Stimulated activated CD8-positive, alpha-beta memory T cell treated with anti-CD3 and anti-CD28 coated beads, Interleukin-7, amount 100 ng/mL, for 1 hour (primary cell): Measurements from ENCODE around the gene MAP3K2.

ENCODE experiments used
- DNase-seq, 2 donors: peaks; one replicate each; pipeline ENCODE4 v3.0.0-alpha.2; 2020; ENCODE audit warnings: low read depth in 2 of 2

MAP3K2 gene

GRCh38 chr2:127351603-127352002 lies 36.2 kb downstream of the MAP3K2 start:
- no peak for DNase-seq

- DNase-seq = no peak
Observed at GRCh38 chr2:127348426-127349000, 39.3 kb downstream of the MAP3K2 start.

GRCh38 chr2:127347734-127348392 lies 39.9 kb downstream of the MAP3K2 start:
- no peak for DNase-seq

- no peak for DNase-seq
Observed at GRCh38 chr2:127347015-127347414, 40.8 kb downstream of the MAP3K2 start.

DNA sequence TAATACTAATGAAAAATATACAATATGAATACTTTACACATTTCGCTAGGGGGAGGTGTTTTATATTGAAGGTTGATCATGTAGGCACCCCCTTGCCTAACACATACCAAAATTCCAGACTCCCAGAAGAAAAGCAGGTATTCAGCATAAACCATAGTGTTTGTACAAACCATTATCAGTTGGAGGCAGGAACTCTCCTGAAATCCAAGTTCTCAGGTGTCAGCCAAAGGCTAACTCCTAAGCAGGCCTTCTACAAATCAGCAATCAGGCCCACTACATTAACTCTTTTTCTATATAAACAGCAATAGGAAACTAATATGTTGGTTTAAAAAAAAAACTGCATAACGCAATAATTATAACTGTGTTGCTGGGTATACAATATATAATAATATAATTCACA lies 44.5 kb downstream of the MAP3K2 start:
- no peak for DNase-seq

DNA sequence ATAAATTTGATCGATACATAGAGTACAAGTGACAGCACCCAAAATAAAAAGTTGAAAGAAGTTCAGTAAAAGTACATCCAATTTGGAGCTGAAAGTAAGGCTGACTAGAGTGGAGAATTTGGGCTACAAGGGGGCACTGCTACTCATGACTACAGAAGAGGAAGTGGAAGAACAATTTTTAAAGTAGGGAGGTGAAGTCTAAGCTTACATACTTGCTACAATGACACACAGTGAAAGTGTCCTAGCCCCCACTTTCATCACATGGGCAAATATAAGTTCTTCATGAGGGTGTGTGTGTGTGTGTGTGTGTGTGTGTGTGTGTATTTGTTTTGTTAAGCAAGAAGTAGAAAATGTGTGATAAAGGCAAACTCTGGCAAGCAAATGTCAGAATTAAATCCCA lies 45.7 kb downstream of the MAP3K2 start:
- no peak for DNase-seq

GRCh38 chr2:127332335-127332734 lies 55.4 kb downstream of the MAP3K2 start:
- no peak for DNase-seq

- DNase-seq = no peak
Observed at GRCh38 chr2:127330753-127331152, 57.0 kb downstream of the MAP3K2 start.

DNA sequence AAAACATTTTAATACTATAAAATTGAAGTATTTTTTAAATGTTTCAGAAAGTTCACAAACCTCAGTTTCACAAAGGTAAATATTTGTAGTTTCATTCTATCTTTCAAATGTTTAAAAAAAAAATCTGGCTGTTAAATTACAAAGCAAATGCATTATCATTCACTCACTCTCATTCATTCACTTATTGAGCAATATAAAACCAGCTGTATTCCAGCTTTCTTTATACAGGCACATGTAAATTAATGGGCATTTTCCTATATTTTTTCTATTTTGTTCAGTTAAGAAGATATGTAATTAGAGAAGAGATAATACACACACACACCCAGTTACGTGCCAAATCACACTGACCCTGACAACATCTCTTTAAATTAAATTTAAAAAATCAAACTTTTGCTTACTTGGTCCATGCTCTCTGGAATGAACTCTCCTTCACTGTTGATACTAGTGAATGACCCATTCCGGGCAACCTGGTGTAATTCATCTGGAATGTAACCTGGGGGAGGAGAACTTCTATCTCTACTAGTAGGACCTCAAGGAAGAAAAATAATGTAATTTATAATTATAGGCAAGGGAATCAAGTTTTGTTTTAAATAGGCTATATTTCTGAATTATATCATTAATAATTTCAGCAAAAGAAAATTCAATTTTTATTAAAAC lies 61.4 kb downstream of the MAP3K2 start:
- no peak for DNase-seq

DNA sequence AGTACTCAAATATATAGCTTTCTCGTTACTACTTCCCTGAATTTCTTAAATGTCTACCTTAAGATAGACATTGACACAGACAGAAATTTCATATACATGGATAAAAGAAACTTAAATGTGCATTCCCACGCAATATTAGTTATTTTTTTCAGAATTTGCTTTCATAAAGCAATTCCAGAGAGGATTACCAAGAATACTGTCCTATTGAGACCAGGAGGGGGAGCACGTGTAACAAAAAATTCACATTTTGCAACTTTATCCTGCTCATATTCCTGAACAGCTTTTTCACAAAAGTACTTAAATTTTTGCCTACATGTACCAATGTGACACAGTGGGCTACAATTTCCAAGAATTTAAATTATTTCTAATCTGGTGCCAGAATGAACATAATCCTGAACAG lies 63.1 kb downstream of the MAP3K2 start:
- no peak for DNase-seq

- DNase-seq = no peak
Observed at GRCh38 chr2:127321303-127321702, 66.5 kb downstream of the MAP3K2 start.

- no peak for DNase-seq
Observed at GRCh38 chr2:127320586-127321275, 67.0 kb downstream of the MAP3K2 start.

GRCh38 chr2:127320067-127320466 lies 67.7 kb downstream of the MAP3K2 start:
- no peak for DNase-seq

GRCh38 chr2:127314193-127314988 lies 73.4 kb downstream of the MAP3K2 start:
- no peak for DNase-seq

- DNase-seq = no peak
Observed at GRCh38 chr2:127313406-127313805, 74.4 kb downstream of the MAP3K2 start.

- DNase-seq = no peak
Observed at GRCh38 chr2:127310980-127311379, 76.8 kb downstream of the MAP3K2 start.

GRCh38 chr2:127309468-127309867 lies 78.3 kb downstream of the MAP3K2 start:
- DNase-seq = no peak

- DNase-seq = no peak
Observed at GRCh38 chr2:127308586-127309138, 79.1 kb downstream of the MAP3K2 start.

DNA sequence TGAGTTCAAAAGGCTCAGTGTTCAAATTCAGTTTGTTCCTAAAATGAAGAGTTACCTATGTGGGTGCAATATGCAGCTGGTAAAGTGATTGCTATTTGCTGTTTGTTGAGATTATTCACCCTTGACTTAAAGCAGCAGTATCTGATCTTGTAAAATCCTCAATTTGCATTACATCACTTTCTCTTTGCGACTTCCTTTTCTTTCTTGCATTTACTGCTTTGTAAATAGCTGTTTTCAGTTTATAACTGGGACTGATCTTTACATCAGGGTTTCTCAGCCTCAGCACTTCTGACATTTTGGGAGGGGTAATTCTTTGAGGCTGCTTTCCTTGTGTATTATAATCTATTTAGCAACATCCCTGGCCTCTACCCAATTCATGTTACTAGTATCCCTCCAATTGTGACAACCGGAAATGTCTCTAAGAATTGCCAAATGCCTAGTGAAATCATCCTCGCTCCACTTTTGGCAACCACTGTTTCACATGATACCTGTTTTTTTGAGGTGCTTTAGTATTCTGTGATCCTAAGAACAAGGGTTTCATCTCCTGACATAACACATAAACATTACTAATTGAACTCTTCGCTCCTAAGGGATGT lies 81.7 kb downstream of the MAP3K2 start:
- no peak for DNase-seq

- DNase-seq = no peak
Observed at GRCh38 chr2:127302168-127302567, 85.6 kb downstream of the MAP3K2 start.
